ENCODE results near the gene SH3PXD2A.

DNA sequence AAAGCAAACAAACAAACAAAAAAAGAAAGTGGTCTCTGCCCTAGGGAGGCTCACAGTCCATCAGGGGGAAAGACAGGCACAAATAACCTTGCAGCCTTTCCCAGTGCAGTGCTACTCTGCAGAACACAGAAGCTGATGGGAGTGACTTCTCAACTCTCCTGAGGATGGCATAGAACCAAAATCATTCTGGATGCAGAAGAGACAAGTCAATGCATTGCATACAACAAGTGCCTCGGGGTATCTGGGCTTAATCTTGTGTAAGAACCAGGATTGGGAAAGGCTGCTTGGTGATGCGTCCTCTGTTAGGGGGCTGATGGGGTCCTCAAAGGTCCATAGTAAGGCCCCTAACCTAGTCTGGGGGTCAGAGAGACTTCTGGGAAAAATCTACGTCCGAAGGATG, 293.0 kb downstream of the SH3PXD2A start:
- no peak for TF ChIP-seq CTCF (IDR thresholded peaks at IDR 0.05)
- TF ChIP-seq EP300 (IDR thresholded peaks at IDR 0.05) = no peak
- no peak for TF ChIP-seq POLR2A (IDR thresholded peaks at IDR 0.05)
